ENCODE data around the gene TADA1.

The TADA1 gene

GRCh38 chr1:166906647-166907046, 30.6 kb upstream of the TADA1 start:
- no peak overlapping the region for H3K27ac ChIP-seq

GRCh38 chr1:166905900-166906299, 29.8 kb upstream of the TADA1 start:
- TF ChIP-seq CTCF (conservative IDR thresholded peaks at IDR 0.05), result no peak
- H3K27ac ChIP-seq, result no peak overlapping the region

More at GRCh38 chr1:166906647-166907046, 30.6 kb upstream of the TADA1 start:
- no peak for TF ChIP-seq CTCF (conservative IDR thresholded peaks at IDR 0.05)

DNA sequence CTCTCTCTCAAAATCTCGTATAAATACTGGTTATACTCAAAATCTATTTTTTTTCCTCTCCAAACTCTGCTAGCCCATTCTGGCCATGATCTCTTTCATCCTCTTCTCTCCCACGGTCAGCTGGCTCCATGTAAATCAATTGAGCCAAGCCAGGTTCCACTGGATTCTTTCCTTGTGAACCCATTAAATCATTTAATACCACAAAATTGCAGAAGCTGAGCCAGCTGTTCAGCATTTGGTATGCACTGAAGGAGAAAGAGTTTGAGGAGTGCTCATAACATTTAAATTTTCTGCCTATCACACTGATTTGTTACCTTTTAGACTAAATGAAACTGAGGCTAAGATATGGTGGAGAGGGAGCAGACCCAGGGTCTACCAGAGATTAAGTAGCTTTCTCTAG, 29.1 kb upstream of the TADA1 start:
- H3K27ac ChIP-seq, result no peak overlapping the region
- TF ChIP-seq CTCF (conservative IDR thresholded peaks at IDR 0.05), result no peak

DNA sequence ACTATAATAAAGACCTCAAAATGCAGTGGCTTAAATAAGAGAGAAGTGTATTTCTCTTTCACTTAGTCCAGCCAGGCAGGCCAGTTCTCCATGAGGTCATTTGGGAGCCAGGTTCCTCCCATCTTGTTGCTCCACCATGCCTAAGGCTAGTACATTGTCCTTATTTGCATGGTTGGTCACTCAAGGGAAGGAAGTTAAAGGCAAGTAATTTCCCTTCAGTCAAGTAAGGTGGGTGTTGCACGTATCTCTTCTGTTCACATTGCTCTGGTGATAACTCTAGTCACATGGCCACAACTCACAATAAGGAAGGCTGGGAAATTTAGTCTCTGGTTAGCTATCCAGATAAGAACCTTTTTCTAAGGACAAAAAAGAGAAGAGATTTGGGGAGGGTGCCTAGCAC, 27.2 kb upstream of the TADA1 start:
- no peak overlapping the region for H3K27ac ChIP-seq
- TF ChIP-seq CTCF (conservative IDR thresholded peaks at IDR 0.05), result no peak

GRCh38 chr1:166902279-166902678, 26.2 kb upstream of the TADA1 start:
- no peak for TF ChIP-seq CTCF (conservative IDR thresholded peaks at IDR 0.05)
- no peak overlapping the region for H3K27ac ChIP-seq

DNA sequence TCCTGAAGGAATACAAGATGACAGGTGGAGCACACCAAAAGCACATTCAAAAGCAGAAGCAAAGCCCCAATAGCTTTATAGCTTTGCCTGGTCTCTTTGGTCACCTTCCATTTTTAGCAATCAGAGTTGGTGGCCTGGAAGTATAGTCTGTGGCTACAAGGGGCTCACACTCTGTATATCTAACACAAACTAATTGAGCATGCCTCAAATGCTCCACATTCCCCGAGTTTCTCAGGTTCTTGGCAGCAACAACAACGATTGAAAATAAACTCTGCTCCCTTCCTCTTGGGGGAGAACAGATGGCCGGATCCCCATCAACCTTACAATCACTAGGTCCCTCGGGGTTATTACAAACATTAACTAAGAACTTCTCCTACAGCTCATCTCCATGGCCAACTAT, 24.9 kb upstream of the TADA1 start:
- TF ChIP-seq CTCF (conservative IDR thresholded peaks at IDR 0.05), result no peak
- no peak overlapping the region for H3K27ac ChIP-seq

DNA sequence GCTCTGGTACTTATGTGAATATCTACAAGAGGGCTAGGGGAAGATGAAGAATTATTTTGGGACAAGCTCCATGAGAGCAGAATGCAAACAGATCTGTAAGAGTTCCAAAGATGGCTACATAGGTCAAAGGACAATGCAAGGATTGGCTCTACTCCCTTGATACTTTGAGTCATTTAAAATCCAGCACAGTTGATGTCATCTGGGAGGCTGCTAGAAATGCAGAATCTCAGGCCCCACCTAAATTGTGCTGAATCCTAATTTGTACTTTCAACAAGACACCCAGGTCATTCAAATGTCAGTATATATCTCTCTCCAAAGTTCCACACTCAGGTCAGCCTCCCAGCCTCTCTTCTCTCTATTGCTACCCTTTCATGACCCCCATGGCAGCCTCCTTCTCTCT, 23.7 kb upstream of the TADA1 start:
- no peak overlapping the region for H3K27ac ChIP-seq
- TF ChIP-seq CTCF (conservative IDR thresholded peaks at IDR 0.05), result no peak

- H3K27ac ChIP-seq, result no peak overlapping the region
- no peak for TF ChIP-seq CTCF (conservative IDR thresholded peaks at IDR 0.05)
Measured at GRCh38 chr1:166895766-166896165, 19.7 kb upstream of the TADA1 start.

Measured in VCaP (cell line).